ENCODE measurements around the gene SH3BGRL3. TPM values are rescaled to one million over a fixed set of nuclear protein-coding genes. Genes with fewer than 3 reads are reported as not detected.
A peak's percentile ranks its signal among the peaks of the same experiment; 100 is the strongest.

Gene SH3BGRL3
- total RNA-seq, 1 donor from 2014 or later, result 324 TPM

GRCh38 chr1:26322042-26322331 is 42.1 kb downstream of the SH3BGRL3 start:
- no peak for FAIRE-seq
- H2AFZ ChIP-seq (ENCODE audit: low read depth, low read length), result no peak overlapping the region

GRCh38 chr1:26323382-26323781 is 43.5 kb downstream of the SH3BGRL3 start:
- Histone ChIP-seq H3K27me3 (ENCODE audit: insufficient read depth, low read length) (no peaks in the 10 kb centered on the region), H4K20me1 (ENCODE audit: insufficient read depth, low read length) (no peaks in the 10 kb centered on the region), H3K9me3 (ENCODE audit: insufficient read depth, low read depth, low read length) (no peaks in the 10 kb centered on the region), H3K36me3 (ENCODE audit: insufficient read depth, low read length) (no peaks in the 10 kb centered on the region), H3K79me2 (ENCODE audit: insufficient read depth, low read length) (no peaks in the 10 kb centered on the region), H3K4me2 (ENCODE audit: low read length) (no peak overlapping the region), H3K27ac (ENCODE audit: low read depth, low read length) (no peak overlapping the region), H3K4me1 (ENCODE audit: insufficient read depth, low read length) (peaks cover 5% of the 10 kb centered on the region), H2AFZ (ENCODE audit: low read depth, low read length) (no peak overlapping the region), H3K4me3 (ENCODE audit: insufficient read depth, low read depth, low read length) (no peak overlapping the region), H3K9ac (ENCODE audit: low read length) (no peak overlapping the region)
- Mint-ChIP-seq H3K36me3 (ENCODE audit: low read depth, unreplicated experiment) (peaks cover 3% of the 10 kb centered on the region), H3K4me3 (ENCODE audit: unreplicated experiment) (no peak overlapping the region), H3K27me3 (ENCODE audit: low read depth, unreplicated experiment) (peaks cover 3% of the 10 kb centered on the region), H3K9me3 (ENCODE audit: unreplicated experiment) (no peaks in the 10 kb centered on the region), H3K27ac (ENCODE audit: unreplicated experiment) (no peak overlapping the region), H3K4me1 (ENCODE audit: low read depth, unreplicated experiment) (peaks cover 5% of the 10 kb centered on the region)
- DNase-seq (ENCODE audit: low read depth) (no peak), FAIRE-seq (no peak)
- TF ChIP-seq EZH2 (IDR thresholded peaks at IDR 0.05; ENCODE audit: insufficient read depth, low read length), result no peak
- no peak for TF ChIP-seq CTCF (IDR thresholded peaks at IDR 0.05; ENCODE audit: insufficient read depth, low read depth, low read length)

More at GRCh38 chr1:26322042-26322331, 42.1 kb downstream of the SH3BGRL3 start:
- no peaks in the 10 kb centered on the region for H3K27me3 ChIP-seq (ENCODE audit: insufficient read depth, low read length)
- no peak overlapping the region for H3K27ac Mint-ChIP-seq (ENCODE audit: unreplicated experiment)
- peaks cover 7% of the 10 kb centered on the region for H3K4me1 Mint-ChIP-seq (ENCODE audit: low read depth, unreplicated experiment)
- H3K4me1 ChIP-seq (ENCODE audit: insufficient read depth, low read length), result peaks cover 5% of the 10 kb centered on the region
- TF ChIP-seq EZH2 (IDR thresholded peaks at IDR 0.05; ENCODE audit: insufficient read depth, low read length) (no peak), CTCF (IDR thresholded peaks at IDR 0.05; ENCODE audit: insufficient read depth, low read depth, low read length) (no peak)
- no peak overlapping the region for H3K4me2 ChIP-seq (ENCODE audit: low read length)
- peaks cover 3% of the 10 kb centered on the region for H3K27me3 Mint-ChIP-seq (ENCODE audit: low read depth, unreplicated experiment)
- DNase-seq (ENCODE audit: low read depth), result no peak
- H3K27ac ChIP-seq (ENCODE audit: low read depth, low read length), result no peak overlapping the region
- H4K20me1 ChIP-seq (ENCODE audit: insufficient read depth, low read length), result no peaks in the 10 kb centered on the region
- H3K4me3 ChIP-seq (ENCODE audit: insufficient read depth, low read depth, low read length), result no peak overlapping the region
- H3K9me3 Mint-ChIP-seq (ENCODE audit: unreplicated experiment), result no peaks in the 10 kb centered on the region
- H3K9me3 ChIP-seq (ENCODE audit: insufficient read depth, low read depth, low read length), result no peaks in the 10 kb centered on the region
- peak overlapping the region; percentile 63 for H3K9ac ChIP-seq (ENCODE audit: low read length)
- no peaks in the 10 kb centered on the region for H3K79me2 ChIP-seq (ENCODE audit: insufficient read depth, low read length)
- H3K4me3 Mint-ChIP-seq (ENCODE audit: unreplicated experiment), result no peak overlapping the region
- no peaks in the 10 kb centered on the region for H3K36me3 ChIP-seq (ENCODE audit: insufficient read depth, low read length)
- H3K36me3 Mint-ChIP-seq (ENCODE audit: low read depth, unreplicated experiment), result peaks cover 3% of the 10 kb centered on the region

- DNase-seq (ENCODE audit: low read depth), result no peak
- H3K4me2 ChIP-seq (ENCODE audit: low read length), result no peak overlapping the region
- no peak overlapping the region for H2AFZ ChIP-seq (ENCODE audit: low read depth, low read length)
- no peaks in the 10 kb centered on the region for H3K9me3 Mint-ChIP-seq (ENCODE audit: unreplicated experiment)
- H3K36me3 Mint-ChIP-seq (ENCODE audit: low read depth, unreplicated experiment), result peaks cover 3% of the 10 kb centered on the region
- peaks cover 5% of the 10 kb centered on the region for H3K4me1 Mint-ChIP-seq (ENCODE audit: low read depth, unreplicated experiment)
- FAIRE-seq, result no peak
- H3K36me3 ChIP-seq (ENCODE audit: insufficient read depth, low read length), result no peaks in the 10 kb centered on the region
- no peak overlapping the region for H3K27ac Mint-ChIP-seq (ENCODE audit: unreplicated experiment)
- H3K27ac ChIP-seq (ENCODE audit: low read depth, low read length), result no peak overlapping the region
- no peaks in the 10 kb centered on the region for H3K27me3 ChIP-seq (ENCODE audit: insufficient read depth, low read length)
- H3K4me3 ChIP-seq (ENCODE audit: insufficient read depth, low read depth, low read length), result no peak overlapping the region
- H3K79me2 ChIP-seq (ENCODE audit: insufficient read depth, low read length), result no peaks in the 10 kb centered on the region
- H3K4me3 Mint-ChIP-seq (ENCODE audit: unreplicated experiment), result no peak overlapping the region
- TF ChIP-seq CTCF (IDR thresholded peaks at IDR 0.05; ENCODE audit: insufficient read depth, low read depth, low read length) (no peak), EZH2 (IDR thresholded peaks at IDR 0.05; ENCODE audit: insufficient read depth, low read length) (no peak)
- H3K9ac ChIP-seq (ENCODE audit: low read length), result no peak overlapping the region
- no peaks in the 10 kb centered on the region for H4K20me1 ChIP-seq (ENCODE audit: insufficient read depth, low read length)
- H3K4me1 ChIP-seq (ENCODE audit: insufficient read depth, low read length), result peaks cover 5% of the 10 kb centered on the region
- no peaks in the 10 kb centered on the region for H3K9me3 ChIP-seq (ENCODE audit: insufficient read depth, low read depth, low read length)
- peaks cover 3% of the 10 kb centered on the region for H3K27me3 Mint-ChIP-seq (ENCODE audit: low read depth, unreplicated experiment)
Observed at GRCh38 chr1:26324550-26324949, 44.7 kb downstream of the SH3BGRL3 start.

Measured in astrocyte (in vitro differentiated cells and primary cell).